ENCODE measurements around the gene AFMID. TPM values are rescaled to one million over a fixed set of nuclear protein-coding genes. Genes with fewer than 3 reads are reported as not detected.
"Not testable (repeated sequence)": the region's sequence is repeated elsewhere in the genome, so short reads cannot be mapped to it uniquely, and the experiment has no call there.

AFMID gene
- total RNA-seq, 2 experiments from 2014 or later: 0.42 to 0.60 TPM

DNA sequence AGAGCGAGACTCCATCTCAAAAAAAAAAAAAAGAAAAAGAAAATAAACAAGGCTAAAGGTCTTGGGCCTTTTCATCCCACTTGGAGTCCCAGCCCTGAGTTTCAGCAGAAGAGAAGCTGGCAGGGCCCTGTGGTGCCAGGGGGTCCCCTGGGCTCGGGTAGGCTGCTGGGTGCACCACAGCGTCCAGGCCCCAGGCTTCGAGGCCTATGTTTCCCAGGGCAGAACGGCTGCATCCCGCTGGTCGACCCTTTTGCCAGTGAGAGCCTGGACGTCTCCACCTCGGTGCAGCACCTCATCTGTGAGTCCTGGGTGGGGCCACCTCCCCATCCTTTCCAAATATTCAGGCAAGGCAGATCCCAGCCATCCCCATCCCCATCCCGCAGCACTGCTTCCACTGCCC is 46.5 kb downstream of the AFMID start:
- peaks cover 5% of the 10 kb centered on the region for H3K4me1 Mint-ChIP-seq (ENCODE audit: low read depth)
- ChIA-PET CTCF (no interaction called here), POLR2A (no interaction called here)
- DNase-seq (no peak), ATAC-seq (ENCODE audit: poor library complexity) (no peak)
- H3K9me3 ChIP-seq (ENCODE audit: control insufficient read depth in 1 of 2, insufficient read depth in 1 of 2, low read length in 2 of 2): peaks cover 0 to 15% of the 10 kb centered on the region in 2 experiments
- H3K4me3 ChIP-seq (ENCODE audit: low read length): no peak overlapping the region
- intact Hi-C loops (cut with DNase I, micrococcal nuclease): no loop called here
- no peaks in the 10 kb centered on the region for H3K36me3 Mint-ChIP-seq (ENCODE audit: low read depth)
- H3K36me3 ChIP-seq (ENCODE audit: insufficient read depth, low read length): no peaks in the 10 kb centered on the region
- no peak overlapping the region for H3K27ac Mint-ChIP-seq
- no peak overlapping the region for H3K4me3 Mint-ChIP-seq
- H3K27me3 Mint-ChIP-seq: peaks cover 21% of the 10 kb centered on the region
- no peak overlapping the region for H3K27ac ChIP-seq (ENCODE audit: low read depth in 1 of 2, low read length in 2 of 2)
- H3K9me3 Mint-ChIP-seq: no peaks in the 10 kb centered on the region
- H3K27me3 ChIP-seq (ENCODE audit: control insufficient read depth in 1 of 2, insufficient read depth in 2 of 2, low read length in 2 of 2): peaks cover 28 to 30% of the 10 kb centered on the region in 2 experiments
- peaks cover 12% of the 10 kb centered on the region for H3K4me1 ChIP-seq (ENCODE audit: insufficient read depth, low read length)
- TF ChIP-seq CTCF (IDR thresholded peaks at IDR 0.05): no peak

DNA sequence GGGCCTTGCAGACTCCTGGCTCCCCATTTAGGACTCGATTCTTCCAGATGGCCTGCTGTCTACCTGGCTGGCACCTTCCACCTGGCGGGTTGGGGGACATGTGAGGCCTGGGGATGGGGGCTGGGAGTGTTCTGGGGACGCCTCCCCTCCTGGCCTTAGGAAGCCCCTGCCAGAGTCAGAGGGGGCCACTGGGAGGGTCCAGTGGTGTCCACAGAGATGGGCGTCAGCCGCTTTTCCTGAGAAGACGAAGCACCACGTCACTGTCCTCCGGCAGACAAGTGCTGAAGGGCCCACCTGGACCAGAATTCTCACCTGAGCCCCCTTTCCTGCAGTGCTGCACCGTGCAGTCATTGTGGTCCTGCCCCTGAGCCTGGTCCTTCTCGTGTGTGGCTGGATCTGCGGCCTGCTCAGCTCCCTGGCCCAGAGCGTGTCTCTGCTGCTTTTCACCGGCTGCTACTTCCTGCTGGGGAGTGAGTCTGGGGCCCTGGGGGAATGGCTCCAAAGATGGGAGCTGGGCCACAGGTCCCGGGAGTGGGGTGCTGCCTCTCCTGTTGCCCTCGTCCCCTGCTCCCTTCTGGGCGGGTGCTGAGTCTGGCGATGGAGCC is 47.2 kb downstream of the AFMID start:
- peaks cover 0 to 15% of the 10 kb centered on the region in 2 experiments for H3K9me3 ChIP-seq (ENCODE audit: control insufficient read depth in 1 of 2, insufficient read depth in 1 of 2, low read length in 2 of 2)
- Mint-ChIP-seq H3K4me1 (ENCODE audit: low read depth) (peaks cover 5% of the 10 kb centered on the region), H3K9me3 (no peaks in the 10 kb centered on the region), H3K27ac (no peak overlapping the region), H3K36me3 (ENCODE audit: low read depth) (no peaks in the 10 kb centered on the region), H3K27me3 (peaks cover 21% of the 10 kb centered on the region), H3K4me3 (no peak overlapping the region)
- H3K4me3 ChIP-seq (ENCODE audit: low read length): no peak overlapping the region
- no peak for TF ChIP-seq CTCF (IDR thresholded peaks at IDR 0.05)
- no peaks in the 10 kb centered on the region for H3K36me3 ChIP-seq (ENCODE audit: insufficient read depth, low read length)
- H3K27ac ChIP-seq (ENCODE audit: low read depth in 1 of 2, low read length in 2 of 2): no peak overlapping the region
- DNase-seq (no peak), ATAC-seq (ENCODE audit: poor library complexity) (no peak)
- peaks cover 28% of the 10 kb centered on the region in 2 experiments for H3K27me3 ChIP-seq (ENCODE audit: control insufficient read depth in 1 of 2, insufficient read depth in 2 of 2, low read length in 2 of 2)
- H3K4me1 ChIP-seq (ENCODE audit: insufficient read depth, low read length): peaks cover 12% of the 10 kb centered on the region
- POLR2A ChIA-PET: interaction anchor here (0.6 kb wide), 1 partner anchor 52 kb away, joined by 3 read pairs; no protein-coding TSS in a partner anchor
- intact Hi-C loops (cut with DNase I, micrococcal nuclease): no loop called here
- CTCF ChIA-PET: no interaction called here

DNA sequence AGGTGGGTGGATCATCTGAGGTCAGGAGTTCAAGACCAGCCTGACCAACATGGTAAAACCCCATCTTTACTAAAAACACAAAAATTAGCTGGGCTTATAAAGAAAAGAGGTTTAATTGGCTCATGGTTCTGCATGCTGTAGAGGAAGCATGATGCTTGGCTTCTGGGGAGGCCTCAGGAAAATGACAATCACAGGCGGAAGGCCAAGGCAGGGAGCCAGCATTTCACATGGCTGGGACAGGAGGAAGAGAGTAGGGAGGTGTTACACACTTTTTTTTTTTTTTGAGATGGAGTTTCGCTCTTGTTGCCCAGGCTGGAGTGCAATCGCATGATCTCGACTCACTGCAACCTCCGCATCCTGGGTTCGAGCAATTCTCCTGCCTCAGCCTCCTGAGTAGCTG is 47.9 kb downstream of the AFMID start:
- intact Hi-C loops (cut with DNase I, micrococcal nuclease); H3K4me1 Mint-ChIP-seq (ENCODE audit: low read depth); H3K36me3 ChIP-seq (ENCODE audit: insufficient read depth, low read length); H3K27ac ChIP-seq (ENCODE audit: low read depth in 1 of 2, low read length in 2 of 2); H3K9me3 Mint-ChIP-seq; CTCF ChIA-PET; DNase-seq; H3K4me3 ChIP-seq (ENCODE audit: low read length); H3K27ac Mint-ChIP-seq; H3K4me3 Mint-ChIP-seq; ATAC-seq (ENCODE audit: poor library complexity); H3K36me3 Mint-ChIP-seq (ENCODE audit: low read depth): not testable (repeated sequence)
- peaks cover 25 to 28% of the 10 kb centered on the region in 2 experiments for H3K27me3 ChIP-seq (ENCODE audit: control insufficient read depth in 1 of 2, insufficient read depth in 2 of 2, low read length in 2 of 2)
- peaks cover 0 to 15% of the 10 kb centered on the region in 2 experiments for H3K9me3 ChIP-seq (ENCODE audit: control insufficient read depth in 1 of 2, insufficient read depth in 1 of 2, low read length in 2 of 2)
- peaks cover 12% of the 10 kb centered on the region for H3K4me1 ChIP-seq (ENCODE audit: insufficient read depth, low read length)
- POLR2A ChIA-PET: interaction anchor here (0.6 kb wide), 1 partner anchor 51 kb away, joined by 3 read pairs; no protein-coding TSS in a partner anchor
- peaks cover 21% of the 10 kb centered on the region for H3K27me3 Mint-ChIP-seq

- H3K36me3 ChIP-seq (ENCODE audit: insufficient read depth, low read length): no peaks in the 10 kb centered on the region
- no peak overlapping the region for H3K4me3 Mint-ChIP-seq
- H3K4me1 ChIP-seq (ENCODE audit: insufficient read depth, low read length): peaks cover 12% of the 10 kb centered on the region
- ChIA-PET POLR2A (no interaction called here), CTCF (interaction anchor here (0.7 kb wide), 1 partner anchor 15 kb away, joined by 3 read pairs; no protein-coding TSS in a partner anchor)
- H3K9me3 Mint-ChIP-seq: no peaks in the 10 kb centered on the region
- H3K4me1 Mint-ChIP-seq (ENCODE audit: low read depth): peaks cover under 1% of the 10 kb centered on the region
- peaks cover 16 to 19% of the 10 kb centered on the region in 2 experiments for H3K27me3 ChIP-seq (ENCODE audit: control insufficient read depth in 1 of 2, insufficient read depth in 2 of 2, low read length in 2 of 2)
- no peak overlapping the region for H3K27ac ChIP-seq (ENCODE audit: low read depth in 1 of 2, low read length in 2 of 2)
- peaks cover 0 to 14% of the 10 kb centered on the region in 2 experiments for H3K9me3 ChIP-seq (ENCODE audit: control insufficient read depth in 1 of 2, insufficient read depth in 1 of 2, low read length in 2 of 2)
- intact Hi-C loops (cut with DNase I, micrococcal nuclease): no loop called here
- no peak for TF ChIP-seq CTCF (IDR thresholded peaks at IDR 0.05)
- H3K4me3 ChIP-seq (ENCODE audit: low read length): no peak overlapping the region
- DNase-seq (no peak), ATAC-seq (ENCODE audit: poor library complexity) (no peak)
- H3K36me3 Mint-ChIP-seq (ENCODE audit: low read depth): no peaks in the 10 kb centered on the region
- H3K27me3 Mint-ChIP-seq: peaks cover 13% of the 10 kb centered on the region
- H3K27ac Mint-ChIP-seq: no peak overlapping the region
Observed at GRCh38 chr17:78235885-78236284, 48.7 kb downstream of the AFMID start.

Measured in CD4-positive, alpha-beta T cell (primary cell).